Measurements from ENCODE around the gene LY9. TPM values are rescaled to one million over a fixed set of nuclear protein-coding genes. Genes with fewer than 3 reads are reported as not detected.

Gene LY9, protein sequence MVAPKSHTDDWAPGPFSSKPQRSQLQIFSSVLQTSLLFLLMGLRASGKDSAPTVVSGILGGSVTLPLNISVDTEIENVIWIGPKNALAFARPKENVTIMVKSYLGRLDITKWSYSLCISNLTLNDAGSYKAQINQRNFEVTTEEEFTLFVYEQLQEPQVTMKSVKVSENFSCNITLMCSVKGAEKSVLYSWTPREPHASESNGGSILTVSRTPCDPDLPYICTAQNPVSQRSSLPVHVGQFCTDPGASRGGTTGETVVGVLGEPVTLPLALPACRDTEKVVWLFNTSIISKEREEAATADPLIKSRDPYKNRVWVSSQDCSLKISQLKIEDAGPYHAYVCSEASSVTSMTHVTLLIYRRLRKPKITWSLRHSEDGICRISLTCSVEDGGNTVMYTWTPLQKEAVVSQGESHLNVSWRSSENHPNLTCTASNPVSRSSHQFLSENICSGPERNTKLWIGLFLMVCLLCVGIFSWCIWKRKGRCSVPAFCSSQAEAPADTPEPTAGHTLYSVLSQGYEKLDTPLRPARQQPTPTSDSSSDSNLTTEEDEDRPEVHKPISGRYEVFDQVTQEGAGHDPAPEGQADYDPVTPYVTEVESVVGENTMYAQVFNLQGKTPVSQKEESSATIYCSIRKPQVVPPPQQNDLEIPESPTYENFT
- total RNA-seq: 1 to 10 TPM; 4.2 to 4.8 TPM

DNA sequence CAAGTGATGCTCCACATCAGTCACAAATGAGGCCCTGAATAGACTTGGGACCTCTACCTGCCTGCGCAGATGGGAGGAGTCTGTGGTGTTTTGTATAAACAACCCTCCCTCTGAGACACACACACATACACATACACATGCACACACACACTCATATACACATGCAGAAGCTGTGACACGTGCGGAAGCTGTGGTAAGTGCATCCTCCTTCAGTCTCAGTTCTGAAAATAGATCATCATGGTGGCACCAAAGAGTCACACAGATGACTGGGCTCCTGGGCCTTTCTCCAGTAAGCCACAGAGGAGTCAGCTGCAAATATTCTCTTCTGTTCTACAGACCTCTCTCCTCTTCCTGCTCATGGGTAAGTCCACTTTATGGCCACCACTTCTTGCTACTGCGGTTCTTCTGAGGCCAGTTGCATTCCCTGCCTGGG is at the start of gene LY9:
Gene LY9 (plus strand): TSS at position 224 of the 433 bp plus-strand sequence. CDS start 14 bp downstream, at position 238.
- CTCF ChIA-PET: interaction anchor here (0.9 to 1.7 kb wide), 14 partner anchors 12 to 194 kb away, joined by 3 to 7 read pairs (median 4); no protein-coding TSS in a partner anchor

DNA sequence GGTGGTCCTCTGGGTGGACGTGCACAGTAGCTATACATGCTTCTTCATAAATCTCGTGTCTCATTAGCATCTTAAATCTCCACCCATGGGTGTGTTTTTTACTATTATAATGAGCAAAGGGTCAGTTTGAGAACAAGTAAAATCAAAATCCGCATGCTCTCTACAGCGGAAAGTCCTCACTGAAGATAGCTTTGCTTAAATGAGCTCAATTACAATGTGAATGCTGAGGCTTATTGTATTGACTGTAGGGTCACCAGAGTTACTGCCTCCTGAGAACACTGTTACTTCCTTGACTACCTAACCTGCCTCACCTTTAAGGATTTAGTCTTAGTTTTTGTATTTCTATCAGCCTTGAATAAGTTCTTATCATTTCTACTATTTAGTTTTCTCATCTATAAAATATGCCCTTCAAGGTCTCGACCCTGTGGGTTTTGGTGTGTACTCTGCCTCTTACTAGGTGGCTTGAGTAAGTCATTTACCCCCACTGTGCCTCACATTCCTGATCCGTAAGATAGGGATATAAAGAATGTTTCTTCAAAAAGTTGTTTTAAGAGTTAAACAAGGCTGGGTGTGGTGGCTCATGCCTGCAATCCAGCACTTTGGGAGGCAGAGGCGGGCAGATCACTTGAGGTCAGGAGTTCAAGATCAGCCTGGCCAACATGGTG is 49.0 kb upstream of the LY9 start:
- POLR2A ChIA-PET: no interaction called here

More for the DNA sequence above, at the start of gene LY9:
- POLR2A ChIA-PET: interaction anchor here (0.7 to 1.1 kb wide), 2 partner anchors 42 to 113 kb away, joined by 3 to 6 read pairs; no protein-coding TSS in a partner anchor

DNA sequence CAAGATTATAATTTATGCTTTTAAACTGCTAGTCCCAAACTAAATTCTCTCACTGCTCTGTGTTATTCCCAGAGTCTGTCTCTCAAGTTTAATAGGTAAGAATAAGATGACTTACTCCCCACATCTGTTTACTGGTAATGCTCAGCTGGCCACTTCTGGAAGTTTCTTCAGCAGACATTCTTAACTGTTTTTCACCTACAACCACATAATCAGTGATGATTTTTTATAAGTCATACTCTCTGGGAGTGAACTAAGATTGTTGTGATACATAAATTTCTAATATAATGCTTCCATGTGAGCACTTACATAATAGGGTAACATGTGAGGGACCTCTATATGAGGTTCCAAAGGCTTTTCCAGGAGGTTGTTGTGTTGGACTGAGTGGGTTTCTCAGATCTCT is 48.3 kb upstream of the LY9 start:
- ChIA-PET POLR2A (interaction anchor here (0.6 kb wide), 1 partner anchor 53 kb away, joined by 3 read pairs; no protein-coding TSS in a partner anchor), CTCF (interaction anchor here (1.6 to 4.9 kb wide), 3 partner anchors 19 to 72 kb away, joined by 3 to 34 read pairs (median 4); no protein-coding TSS in a partner anchor)

More for the DNA sequence above, 49.0 kb upstream of the LY9 start:
- CTCF ChIA-PET: interaction anchor here (1.6 to 4.9 kb wide), 3 partner anchors 18 to 71 kb away, joined by 3 to 34 read pairs (median 4); no protein-coding TSS in a partner anchor

DNA sequence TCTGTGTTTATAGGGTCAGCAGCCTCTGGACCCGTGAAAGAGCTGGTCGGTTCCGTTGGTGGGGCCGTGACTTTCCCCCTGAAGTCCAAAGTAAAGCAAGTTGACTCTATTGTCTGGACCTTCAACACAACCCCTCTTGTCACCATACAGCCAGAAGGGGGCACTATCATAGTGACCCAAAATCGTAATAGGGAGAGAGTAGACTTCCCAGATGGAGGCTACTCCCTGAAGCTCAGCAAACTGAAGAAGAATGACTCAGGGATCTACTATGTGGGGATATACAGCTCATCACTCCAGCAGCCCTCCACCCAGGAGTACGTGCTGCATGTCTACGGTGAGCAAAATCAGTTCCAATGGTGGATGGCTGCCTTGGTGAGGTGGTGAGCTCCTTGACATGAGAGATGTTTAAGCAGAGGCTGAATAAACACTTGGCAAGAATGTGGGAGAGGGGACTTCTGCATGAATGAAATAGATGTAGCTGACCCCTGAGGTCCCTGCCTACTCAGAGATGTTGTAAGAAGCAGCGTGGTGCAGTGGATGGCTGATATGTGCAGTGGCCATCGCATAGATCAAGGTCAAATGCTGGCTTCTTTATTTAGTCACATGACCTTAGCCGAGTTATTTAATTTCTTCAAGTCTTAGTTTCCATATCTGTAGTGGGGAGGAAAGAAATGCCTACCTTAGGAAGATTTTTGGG is 47.6 kb upstream of the LY9 start:
- ChIA-PET CTCF (interaction anchor here (0.7 to 4.9 kb wide), 4 partner anchors 19 to 88 kb away, joined by 3 to 34 read pairs (median 4); no protein-coding TSS in a partner anchor), POLR2A (interaction anchor here (0.6 kb wide), 1 partner anchor 53 kb away, joined by 3 read pairs; no protein-coding TSS in a partner anchor)

DNA sequence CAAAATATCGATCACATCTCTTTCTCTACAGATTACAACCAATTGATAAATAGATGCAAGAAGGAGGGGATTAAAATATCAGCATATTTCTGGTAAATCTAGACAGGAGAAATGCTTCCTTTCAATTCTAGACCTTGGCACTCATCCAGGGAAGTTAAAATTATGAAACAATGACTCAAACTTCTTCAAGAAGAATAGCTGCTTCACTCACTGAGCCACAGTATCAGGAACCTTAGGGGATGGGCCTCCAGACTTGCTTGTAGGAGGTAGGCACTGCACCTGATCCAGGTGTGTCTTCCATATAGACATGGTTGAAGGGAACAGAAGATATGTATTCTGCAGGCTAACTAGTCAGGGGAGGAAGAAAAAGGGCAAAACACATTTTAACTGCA is 47.1 kb upstream of the LY9 start:
- ChIA-PET CTCF (interaction anchor here (0.7 to 4.9 kb wide), 3 partner anchors 19 to 87 kb away, joined by 3 to 34 read pairs (median 4); no protein-coding TSS in a partner anchor), POLR2A (no interaction called here)

DNA sequence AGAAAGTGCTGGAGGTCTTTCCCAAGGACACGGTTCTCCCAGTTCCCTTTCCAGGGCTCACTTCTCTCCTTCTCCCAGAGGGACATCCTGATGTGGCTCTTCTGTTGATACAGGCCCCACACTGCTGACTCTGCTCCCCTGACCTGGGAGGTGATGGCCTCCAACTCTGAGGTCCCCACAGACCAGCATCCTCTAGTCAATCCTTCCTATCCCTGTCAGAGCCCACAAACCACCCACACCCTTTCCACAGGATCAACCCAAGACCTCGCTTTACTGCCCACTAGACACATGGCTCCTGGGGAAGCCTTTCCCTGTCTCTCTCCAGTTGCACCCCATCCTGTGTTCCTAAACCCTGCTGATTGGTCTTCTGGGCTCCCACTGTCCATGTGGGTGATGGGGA is 45.4 kb upstream of the LY9 start:
- ChIA-PET POLR2A (no interaction called here), CTCF (interaction anchor here (4.9 kb wide), 1 partner anchor 17 kb away, joined by 34 read pairs; no protein-coding TSS in a partner anchor)

DNA sequence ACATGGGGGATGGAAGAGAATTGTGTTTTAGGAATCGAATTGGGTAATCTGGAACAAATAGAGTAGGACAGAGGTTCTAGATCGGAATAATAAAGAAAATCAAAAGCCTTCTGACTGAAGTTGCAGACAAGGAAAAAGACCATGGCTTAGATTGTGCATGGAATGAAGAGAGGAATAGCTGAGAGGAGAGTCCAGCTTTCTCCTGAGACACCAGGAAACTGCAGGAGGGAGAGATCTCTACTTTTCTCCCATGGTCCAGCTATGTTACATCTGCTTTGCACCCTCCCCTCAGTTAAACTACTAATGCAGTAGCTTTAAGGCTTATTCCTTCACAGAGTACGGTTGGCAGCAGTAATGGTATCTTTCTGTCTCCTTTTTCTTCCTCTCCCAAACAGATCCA is 43.6 kb upstream of the LY9 start:
- CTCF ChIA-PET: interaction anchor here (1.1 kb wide), 1 partner anchor 25 kb away, joined by 3 read pairs; no protein-coding TSS in a partner anchor
- POLR2A ChIA-PET: no interaction called here

DNA sequence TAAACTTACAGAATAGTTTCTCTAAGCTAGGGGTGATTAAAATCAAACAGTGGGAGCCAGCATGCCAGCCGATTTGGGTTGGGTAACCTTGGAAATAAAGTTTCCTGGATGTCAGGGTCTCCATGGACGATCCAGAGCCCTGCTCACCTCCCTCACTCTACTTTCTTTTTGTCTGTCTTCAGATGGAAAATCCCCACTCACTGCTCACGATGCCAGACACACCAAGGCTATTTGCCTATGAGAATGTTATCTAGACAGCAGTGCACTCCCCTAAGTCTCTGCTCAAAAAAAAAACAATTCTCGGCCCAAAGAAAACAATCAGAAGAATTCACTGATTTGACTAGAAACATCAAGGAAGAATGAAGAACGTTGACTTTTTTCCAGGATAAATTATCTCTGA is 43.0 kb upstream of the LY9 start:
- CTCF ChIA-PET: interaction anchor here (1.1 kb wide), 1 partner anchor 24 kb away, joined by 3 read pairs; no protein-coding TSS in a partner anchor

DNA sequence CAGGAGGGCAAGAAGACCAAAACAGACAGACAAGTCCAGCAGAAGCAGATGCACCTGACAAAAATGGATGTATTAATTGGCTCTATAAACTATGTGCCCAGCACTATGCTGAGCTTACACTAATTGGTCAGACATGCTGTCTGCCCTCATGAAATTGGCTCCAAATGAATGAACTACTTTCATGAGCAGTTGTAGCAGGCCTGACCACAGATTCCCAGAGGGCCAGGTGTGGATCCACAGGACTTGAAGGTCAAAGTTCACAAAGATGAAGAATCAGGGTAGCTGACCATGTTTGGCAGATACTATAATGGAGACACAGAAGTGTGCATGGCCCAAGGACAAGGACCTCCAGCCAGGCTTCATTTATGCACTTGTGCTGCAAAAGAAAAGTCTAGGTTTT is 42.4 kb upstream of the LY9 start:
- ChIA-PET CTCF (interaction anchor here (1.1 kb wide), 1 partner anchor 24 kb away, joined by 3 read pairs; no protein-coding TSS in a partner anchor), POLR2A (no interaction called here)

More for the DNA sequence above, 43.0 kb upstream of the LY9 start:
- POLR2A ChIA-PET: no interaction called here

DNA sequence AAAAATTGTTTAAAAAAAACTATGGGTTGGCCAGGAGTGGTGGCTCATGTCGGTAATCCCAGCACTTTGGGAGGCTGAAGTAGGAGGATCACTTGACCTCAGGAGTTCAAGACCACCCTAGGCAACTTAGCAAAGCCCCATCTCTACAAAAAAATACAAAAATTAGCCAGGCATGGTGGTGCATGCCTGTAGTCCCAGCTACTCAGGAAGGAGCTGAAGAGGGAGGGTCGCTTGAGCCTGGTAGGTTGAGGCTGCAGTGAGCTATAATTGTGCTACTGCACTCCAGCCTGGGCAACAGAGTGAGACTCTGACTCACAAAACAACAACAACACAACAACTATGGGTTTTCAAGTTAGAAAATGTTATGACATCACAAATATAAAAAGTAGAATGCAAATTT is 40.5 kb upstream of the LY9 start:
- ChIA-PET POLR2A (interaction anchor here (0.7 to 1.6 kb wide), 3 partner anchors 11 to 26 kb away, joined by 3 to 8 read pairs (median 6); no protein-coding TSS in a partner anchor), CTCF (interaction anchor here (1.0 to 2.6 kb wide), 4 partner anchors 11 to 80 kb away, joined by 3 to 10 read pairs (median 6); no protein-coding TSS in a partner anchor)

DNA sequence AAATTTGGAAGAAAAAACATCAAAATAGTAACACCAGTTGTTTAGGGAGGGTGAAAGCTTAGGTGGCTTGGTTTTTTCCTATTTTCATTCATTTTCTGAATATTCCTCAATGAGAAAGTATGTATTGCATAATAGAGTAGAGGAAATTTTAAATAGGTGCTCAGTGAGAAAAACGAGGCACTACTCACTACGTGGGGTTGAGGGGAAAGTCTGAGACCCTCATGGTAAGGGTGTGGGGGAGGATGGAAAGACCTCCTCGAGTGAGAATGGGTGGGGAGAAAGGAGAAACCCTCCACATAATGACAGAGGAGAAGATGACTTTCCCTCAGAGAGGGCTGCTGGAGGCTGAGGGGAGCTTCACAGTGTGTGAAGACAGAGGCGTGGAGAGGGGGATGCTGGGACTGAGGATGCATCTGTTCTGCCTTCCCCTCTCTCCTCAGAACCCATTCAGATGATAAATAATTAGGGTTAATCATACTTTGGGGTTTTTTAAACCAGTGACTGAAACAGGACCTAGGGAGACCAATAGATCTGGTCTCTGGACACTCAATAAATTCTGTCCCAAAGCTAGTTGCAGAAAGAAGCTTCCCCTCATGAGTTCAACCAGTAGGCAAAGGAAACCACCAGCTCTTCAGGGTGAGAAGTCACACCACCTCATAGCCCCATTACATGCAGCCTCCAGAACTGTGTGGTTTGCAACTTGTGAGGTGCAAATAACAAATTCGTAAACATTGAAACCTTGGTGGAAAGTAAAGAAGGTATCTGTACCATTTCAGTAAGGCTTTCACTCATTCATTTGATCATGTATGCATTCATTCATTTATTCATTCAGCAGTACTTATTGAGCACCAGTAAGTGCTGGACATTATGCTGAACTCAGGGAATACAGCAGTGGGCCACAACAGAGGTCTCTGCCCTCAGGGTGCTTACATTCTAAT is 39.8 kb upstream of the LY9 start:
- POLR2A ChIA-PET: interaction anchor here (0.7 to 1.6 kb wide), 3 partner anchors 11 to 12 kb away, joined by 3 to 6 read pairs (median 3); no protein-coding TSS in a partner anchor
- CTCF ChIA-PET: interaction anchor here (0.8 to 2.6 kb wide), 7 partner anchors 10 to 81 kb away, joined by 3 to 10 read pairs (median 4); no protein-coding TSS in a partner anchor

DNA sequence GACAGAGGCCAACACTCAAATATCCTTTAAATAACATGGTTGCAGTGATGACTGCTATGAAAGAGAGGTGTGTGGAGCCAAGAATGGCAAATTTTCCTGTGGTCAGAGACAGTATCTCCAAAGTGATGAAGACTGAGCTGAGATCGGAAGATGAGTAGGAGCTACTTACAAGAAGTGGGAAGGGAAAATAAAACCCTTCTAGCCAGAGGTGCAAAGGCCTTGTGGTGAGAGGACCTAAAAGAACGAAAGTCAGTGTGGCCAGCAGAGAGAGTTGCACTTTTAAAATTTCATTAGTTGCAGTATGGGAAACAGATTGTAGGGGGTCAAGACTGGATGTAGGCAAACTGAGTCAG is 39.1 kb upstream of the LY9 start:
- ChIA-PET CTCF (interaction anchor here (0.8 to 2.6 kb wide), 5 partner anchors 10 to 25 kb away, joined by 3 to 10 read pairs (median 6); no protein-coding TSS in a partner anchor), POLR2A (interaction anchor here (0.7 kb wide), 1 partner anchor 13 kb away, joined by 3 read pairs; no protein-coding TSS in a partner anchor)

DNA sequence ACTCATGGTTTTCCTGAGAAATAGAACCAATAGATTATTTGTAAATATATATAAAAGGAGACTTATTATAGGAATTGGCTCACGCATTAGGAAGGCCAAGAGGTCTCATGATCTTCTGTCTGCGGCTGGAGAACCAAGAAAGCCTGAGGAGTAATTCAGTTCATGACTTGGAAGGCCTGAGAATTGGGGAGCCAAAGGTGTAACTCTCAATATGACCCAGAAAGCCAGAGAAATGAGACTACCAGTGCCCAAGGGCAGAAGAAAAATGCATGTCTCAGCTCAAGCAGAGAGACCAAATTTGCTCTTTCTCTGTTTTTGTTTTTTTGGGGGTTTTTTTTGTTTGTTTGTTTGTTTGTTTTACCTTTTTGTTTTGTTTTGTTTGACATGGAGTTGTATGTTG is 37.5 kb upstream of the LY9 start:
- ChIA-PET CTCF (interaction anchor here (1.6 kb wide), 1 partner anchor 10 kb away, joined by 5 read pairs; no protein-coding TSS in a partner anchor), POLR2A (no interaction called here)

DNA sequence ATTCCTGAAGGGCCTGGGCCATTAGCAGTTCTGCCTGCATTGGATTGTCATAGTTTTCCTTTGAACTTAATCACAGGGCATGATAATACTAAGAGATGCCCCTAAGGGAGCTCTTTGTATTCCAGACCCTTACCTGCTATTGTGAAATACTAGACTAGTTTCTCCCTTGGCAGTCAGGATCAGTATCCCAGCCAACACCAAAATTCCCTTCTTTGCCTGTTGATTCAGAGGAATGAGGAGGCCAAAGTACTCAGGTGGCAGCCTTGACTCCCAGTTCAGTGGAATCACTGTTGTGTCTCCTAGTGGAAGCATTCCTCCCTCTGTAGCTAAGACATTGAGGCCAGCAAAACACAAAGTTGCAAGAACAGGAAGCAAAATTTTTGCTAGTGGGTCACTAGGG is 36.2 kb upstream of the LY9 start:
- ChIA-PET POLR2A (no interaction called here), CTCF (interaction anchor here (1.6 kb wide), 1 partner anchor 9 kb away, joined by 5 read pairs; no protein-coding TSS in a partner anchor)

DNA sequence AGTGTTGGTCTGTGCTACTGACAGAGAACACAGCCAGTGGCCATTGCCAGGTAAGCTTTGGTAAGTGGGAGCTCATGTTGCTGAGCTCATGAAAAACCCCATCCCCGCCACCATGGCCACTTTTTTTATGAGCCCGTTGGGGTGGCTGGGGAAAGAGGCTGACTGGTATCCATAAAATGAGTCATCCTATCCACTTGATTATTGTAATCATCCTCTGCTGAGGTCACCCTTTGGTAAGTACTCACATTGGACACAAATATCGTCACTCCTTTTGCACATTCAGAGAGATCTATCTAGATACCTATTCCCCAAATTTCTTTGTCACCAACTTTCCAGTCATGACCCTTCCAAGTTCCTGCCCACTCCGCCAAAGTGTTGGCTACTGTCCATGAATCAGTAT is 34.9 kb upstream of the LY9 start:
- ChIA-PET POLR2A (no interaction called here), CTCF (no interaction called here)

DNA sequence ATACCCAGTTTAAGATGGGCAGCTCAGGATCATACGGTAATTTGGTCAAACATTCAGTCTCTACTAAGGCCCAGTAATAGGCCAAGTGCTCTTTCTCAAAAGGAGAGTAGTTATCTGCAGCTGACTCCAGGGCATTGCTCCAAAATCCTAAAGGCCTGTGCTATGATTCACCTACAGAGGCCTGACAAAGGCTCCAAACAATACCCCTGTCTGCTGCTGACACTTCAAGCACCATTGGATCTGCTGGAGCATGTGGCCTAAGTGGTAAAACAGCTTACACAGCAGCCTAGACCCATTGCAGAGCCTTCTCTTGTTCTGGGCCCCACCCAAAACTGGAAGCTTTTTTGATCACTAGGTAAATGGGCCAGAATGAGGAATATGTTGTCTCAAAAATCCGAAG is 34.1 kb upstream of the LY9 start:
- POLR2A ChIA-PET: no interaction called here
- CTCF ChIA-PET: interaction anchor here (0.6 to 1.4 kb wide), 2 partner anchors 81 to 192 kb away, joined by 3 read pairs; no protein-coding TSS in a partner anchor

DNA sequence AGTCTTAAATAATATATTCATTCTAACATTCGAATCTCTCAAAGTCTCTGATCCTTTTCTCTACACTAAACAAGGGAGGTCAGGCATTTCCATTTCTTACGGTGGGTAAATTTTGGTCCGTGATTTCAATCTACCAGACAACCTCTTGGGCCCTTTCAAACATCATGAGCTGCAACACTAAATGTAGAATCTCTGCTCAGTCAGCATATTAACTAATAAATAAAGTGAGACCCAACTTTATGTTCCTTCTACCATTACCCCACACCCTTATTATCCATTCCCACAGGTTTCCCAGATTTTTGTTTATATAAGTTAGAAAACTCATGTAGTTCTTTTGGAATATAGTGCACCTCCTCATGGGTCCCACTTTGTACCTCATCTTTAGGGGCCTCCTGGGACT is 32.0 kb upstream of the LY9 start:
- ChIA-PET CTCF (interaction anchor here (0.6 to 8.9 kb wide), 5 partner anchors 13 to 56 kb away, joined by 3 to 102 read pairs (median 3); no protein-coding TSS in a partner anchor), POLR2A (no interaction called here)
